ENCODE measurements around the gene CYP4F2. TPM values are rescaled to one million over a fixed set of nuclear protein-coding genes. Genes with fewer than 3 reads are reported as not detected.

CYP4F2 gene
- total and polyA plus RNA-seq, 9 of the 15 experiments (the other 6 are each of a cell fraction or from before 2014, with no cell fraction given), result 0.10 to 0.56 (median 0.32) TPM; not detected in 2

GRCh38 chr19:15828121-15828610 is 69.7 kb downstream of the CYP4F2 start:
- Histone ChIP-seq H2AFZ (ENCODE audit: low read depth, low read length) (peak overlapping the region; percentile 88), H3K4me1 (replicated peaks in 1 of 2; ENCODE audit: control insufficient read depth in 2 of 2, insufficient read depth in 2 of 2, low read length in 2 of 2) (peaks cover 6 to 35% of the 10 kb centered on the region in 2 experiments), H3K79me2 (ENCODE audit: control insufficient read depth, insufficient read depth, low read length) (peaks cover 51% of the 10 kb centered on the region), H3K4me2 (ENCODE audit: insufficient read depth, low read length) (peak overlapping the region; percentile 88), H3K27me3 (ENCODE audit: control insufficient read depth in 2 of 2, insufficient read depth in 2 of 2, low read length in 2 of 2) (no peaks in the 10 kb centered on the region), H3K9me1 (ENCODE audit: control insufficient read depth, insufficient read depth, low read length) (no peaks in the 10 kb centered on the region), H3K27ac (ENCODE audit: extremely low read depth, low read depth, low read length) (peak overlapping the region; percentile 83), H4K20me1 (replicated peaks; ENCODE audit: control insufficient read depth, insufficient read depth, low read length) (no peaks in the 10 kb centered on the region), H3K4me3 (peak overlapping the region; percentile 54), H3K9me3 (replicated peaks; ENCODE audit: control insufficient read depth, insufficient read depth, low read depth, low read length) (no peaks in the 10 kb centered on the region), H3K36me3 (ENCODE audit: control insufficient read depth, insufficient read depth, low read length) (peaks cover 29% of the 10 kb centered on the region), H3K9ac (ENCODE audit: insufficient read depth in 1 of 2, low read depth in 2 of 2, low read length in 2 of 2) (peak overlapping the region; percentile 80; a peak in 3 of 4 replicates)
- FAIRE-seq (no peak), ATAC-seq (peak; percentile 79), DNase-seq (ENCODE audit: extremely low read depth in 1 of 4, low spot score in 3 of 4) (peak; percentile 64 to 75 (median 72))
- ChIA-PET CTCF (ENCODE audit: low intra/inter-chr PET ratio) (interaction anchor here (0.6 kb wide), 1 partner anchor 9 kb away, joined by 3 read pairs; no protein-coding TSS in a partner anchor), POLR2A (interaction anchor here (0.6 to 1.8 kb wide), 6 partner anchors 9 to 285 kb away, joined by 3 to 22 read pairs (median 3); no protein-coding TSS in a partner anchor)
- 4% methylated on average over 4 of the region's 7 CpGs for WGBS (ENCODE audit: insufficient coverage, low coverage, missing lambda C conversion rate)
- in situ Hi-C loops (cut with MboI), result no loop called here
- intact Hi-C loops (cut with micrococcal nuclease), result no loop called here
- BruUV-seq (replicated peaks), result no TSS peak
- TF ChIP-seq CREB1 (IDR thresholded peaks at IDR 0.05), result no peak
- peak; percentile 34 for TF ChIP-seq CREB1 (CRISPR knock-in tag; IDR thresholded peaks at IDR 0.05)
- TF ChIP-seq NR2C2 (CRISPR knock-in tag; IDR thresholded peaks at IDR 0.05), result no peak
- TF ChIP-seq NR2C2 (tag; IDR thresholded peaks at IDR 0.05), result no peak
- TF ChIP-seq LEF1 (IDR thresholded peaks at IDR 0.05), result peak; percentile 41; the same call in 1 of the 2 replicates
- no peak for TF ChIP-seq KDM5B (IDR thresholded peaks at IDR 0.05; ENCODE audit: insufficient replicate concordance, low read depth, low read length)
- peak; percentile 27; the same call in 1 of the 2 replicates for TF ChIP-seq ATF6 (CRISPR knock-in tag; IDR thresholded peaks at IDR 0.05)
- peak; percentile 62; the same call in 1 of the 2 replicates for TF ChIP-seq ZNF197 (CRISPR knock-in tag; IDR thresholded peaks at IDR 0.05; ENCODE audit: low read depth)
- TF ChIP-seq NRF1 (conservative IDR thresholded peaks at IDR 0.05 in 1 of 2, IDR thresholded peaks at IDR 0.05 in 1 of 2), result peak in 1 of 2 experiments; percentile 31; a peak in 2 of 4 replicates
- TF ChIP-seq TBP (optimal IDR thresholded peaks at IDR 0.05; ENCODE audit: low read depth, low read length), result peak; percentile 13
- peak; percentile 28; the same call in 1 of the 2 replicates for TF ChIP-seq ESRRA (IDR thresholded peaks at IDR 0.05; ENCODE audit: borderline replicate concordance, low read depth)
- peak; percentile 13; the same call in 1 of the 2 replicates for TF ChIP-seq SOX6 (IDR thresholded peaks at IDR 0.05)
- TF ChIP-seq GATA2 (CRISPR knock-in tag; IDR thresholded peaks at IDR 0.05), result peak; percentile 57; the same call in 1 of the 2 replicates
- TF ChIP-seq NBN (IDR thresholded peaks at IDR 0.05; ENCODE audit: low read depth), result 0 out of 2 replicates have a peak, but pooled peaks have one; percentile 31
- TF ChIP-seq ZNF24 (IDR thresholded peaks at IDR 0.05), result no peak
- TF ChIP-seq IRF9 (tag; IDR thresholded peaks at IDR 0.05), result peak; percentile 58; the same call in 1 of the 2 replicates
- TF ChIP-seq DPF2 (IDR thresholded peaks at IDR 0.05), result peak; percentile 27
- TF ChIP-seq POLR2B (IDR thresholded peaks at IDR 0.05; ENCODE audit: low read depth, partially characterized antibody), result peak; percentile 31
- TF ChIP-seq GATAD2A (IDR thresholded peaks at IDR 0.05), result no peak
- TF ChIP-seq ETV1 (tag; conservative IDR thresholded peaks at IDR 0.05; ENCODE audit: low read depth), result 0 out of 2 replicates have a peak, but pooled peaks have one; percentile 9
- peak; percentile 62; the same call in 1 of the 2 replicates for TF ChIP-seq ZNF584 (CRISPR knock-in tag; IDR thresholded peaks at IDR 0.05; ENCODE audit: low read depth)
- peak; percentile 34 for TF ChIP-seq MTA1 (IDR thresholded peaks at IDR 0.05; ENCODE audit: borderline replicate concordance)

Measured in K562 (cell line).